Astrocyte of the spinal cord (primary cell): ENCODE measurements around the gene RNF187.

Source experiments
- DNase-seq: peaks from one replicate; pipeline ENCODE4 v3.0.0; 2011; ENCODE audit warnings: low read depth, low spot score
- H3K4me3 ChIP-seq: 2 replicates; pipeline ENCODE4 v1.5.1; 2011; ENCODE audit warnings: low read depth, mild to moderate bottlenecking, low read length, moderate library complexity
- CTCF ChIP-seq: IDR thresholded peaks from 2 replicates; pipeline ENCODE4 v1.5.1; 2012; ENCODE audit warnings: low read depth, mild to moderate bottlenecking, low read length, inconsistent platforms
- in situ Hi-C: cut with HindIII; loops from 2 replicates; pipeline ENCODE4 v1.10.0; 2017; ENCODE audit warnings: low sequenced_read_pairs

RNF187 gene

GRCh38 chr1:228515200-228515834 is 28.1 kb downstream of the RNF187 start:
- H3K4me3 ChIP-seq, result no peak overlapping the region
- TF ChIP-seq CTCF, result peak; percentile 59
- DNase-seq, result peak; percentile 44
- in situ Hi-C loops, result no loop called here

- TF ChIP-seq CTCF, result no peak
- DNase-seq, result no peak
- H3K4me3 ChIP-seq, result no peak overlapping the region
- in situ Hi-C loops, result no loop called here
Measured at GRCh38 chr1:228517655-228518054, 30.5 kb downstream of the RNF187 start.

- no peak for TF ChIP-seq CTCF
- in situ Hi-C loops, result no loop called here
- H3K4me3 ChIP-seq, result no peak overlapping the region
- DNase-seq, result no peak
Measured at GRCh38 chr1:228527596-228527995, 40.4 kb downstream of the RNF187 start.

GRCh38 chr1:228528612-228529011 is 41.4 kb downstream of the RNF187 start:
- in situ Hi-C loops, result no loop called here
- DNase-seq, result no peak
- H3K4me3 ChIP-seq, result no peak overlapping the region
- no peak for TF ChIP-seq CTCF

- in situ Hi-C loops, result no loop called here
- no peak for DNase-seq
- H3K4me3 ChIP-seq, result no peak overlapping the region
- no peak for TF ChIP-seq CTCF
Measured at GRCh38 chr1:228530086-228530758, 43.0 kb downstream of the RNF187 start.

- TF ChIP-seq CTCF, result no peak
- no peak for DNase-seq
- in situ Hi-C loops, result no loop called here
- no peak overlapping the region for H3K4me3 ChIP-seq
Measured at GRCh38 chr1:228530951-228531731, 44.0 kb downstream of the RNF187 start.
